ENCODE results near the gene COBL.

COBL gene

DNA sequence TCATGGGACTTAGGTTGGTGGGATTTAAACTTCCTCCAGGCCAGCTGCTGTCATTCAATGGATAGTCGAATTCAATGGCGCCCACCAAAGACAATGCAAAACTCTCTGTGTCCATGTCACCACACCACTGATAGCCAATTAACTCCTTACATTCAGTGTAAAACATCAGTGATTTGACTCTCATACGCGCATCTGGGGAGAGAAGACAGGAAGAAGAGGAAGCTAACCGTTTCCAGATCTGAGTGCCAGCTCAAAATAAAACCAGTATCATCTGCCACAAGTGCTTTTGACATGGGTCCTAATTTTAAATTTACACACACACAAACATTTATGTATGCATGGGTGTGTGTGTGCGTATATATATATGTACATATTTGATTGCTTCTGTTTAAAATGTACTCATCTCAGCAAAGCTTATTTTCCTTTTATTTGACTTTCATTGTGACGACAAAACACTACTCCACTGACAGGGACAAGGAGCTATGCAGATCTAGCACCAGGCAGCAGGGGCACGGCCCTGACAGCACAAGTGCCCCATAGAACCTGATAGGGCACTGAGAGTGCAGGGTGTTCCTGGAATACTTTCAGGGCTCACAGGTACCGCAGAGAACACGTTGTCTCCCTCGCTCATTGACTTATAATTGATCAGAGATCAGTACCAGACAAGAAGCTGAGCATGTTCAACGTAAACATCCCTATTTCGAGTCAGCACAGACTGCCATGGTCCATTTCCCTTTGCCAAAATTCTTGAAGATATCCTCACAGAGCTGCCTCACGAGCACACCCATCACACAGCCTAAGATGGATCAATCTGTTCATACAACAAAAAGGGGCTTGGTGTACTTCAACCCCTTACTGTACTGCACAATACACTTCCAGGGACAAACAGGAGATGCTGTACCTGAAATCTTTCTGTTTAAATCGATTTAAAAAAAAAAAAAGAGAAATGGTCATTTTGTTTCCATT lies 176.1 kb downstream of the COBL start:
- no peak for DNase-seq

GRCh38 chr7:51139796-51140195 lies 176.8 kb downstream of the COBL start:
- DNase-seq = no peak

GRCh38 chr7:51138123-51139085 lies 178.2 kb downstream of the COBL start:
- DNase-seq = peak; percentile 59

DNA sequence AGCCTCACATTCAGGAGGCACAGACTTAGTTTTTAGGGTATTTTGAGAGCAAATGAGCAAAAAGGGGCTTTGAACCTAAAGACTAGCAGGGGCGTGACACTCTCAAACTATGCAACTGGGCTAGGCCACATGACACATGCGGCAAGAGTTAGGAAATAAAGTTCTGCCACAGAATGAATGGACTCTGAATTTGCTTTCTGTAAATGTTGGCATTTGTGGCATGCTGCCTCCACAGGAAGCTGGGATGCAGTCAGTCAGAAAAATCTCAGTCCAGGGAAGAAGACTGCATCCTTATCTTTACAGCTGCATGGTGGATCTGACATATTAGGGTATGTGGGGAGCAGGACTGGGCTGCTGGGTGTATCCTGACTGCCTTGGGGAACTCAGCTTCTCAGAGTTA lies 181.0 kb downstream of the COBL start:
- DNase-seq = no peak

- DNase-seq = no peak
These were observed 182.6 kb downstream of the COBL start for GRCh38 chr7:51134013-51134441.

DNA sequence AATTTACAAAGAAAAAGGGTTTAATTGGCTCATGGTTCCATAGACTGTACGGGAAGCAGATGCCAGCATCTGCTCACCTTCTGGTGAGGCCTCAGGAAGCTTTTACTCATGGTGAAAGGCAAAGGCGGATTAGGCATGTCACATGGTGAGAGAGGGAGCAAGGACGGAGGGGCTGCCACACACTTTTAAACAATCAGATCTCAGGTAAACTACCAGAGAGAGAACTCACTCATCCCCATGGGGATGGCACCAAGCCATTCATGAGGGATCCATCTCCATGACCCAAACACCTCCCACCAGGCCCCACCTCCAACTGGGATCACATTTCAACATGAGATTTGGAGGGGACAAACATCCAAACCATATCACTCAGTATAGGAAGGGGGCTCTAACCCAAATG lies 183.9 kb downstream of the COBL start:
- no peak for DNase-seq

- DNase-seq = no peak
These were observed 186.8 kb downstream of the COBL start for GRCh38 chr7:51129527-51130472.

DNA sequence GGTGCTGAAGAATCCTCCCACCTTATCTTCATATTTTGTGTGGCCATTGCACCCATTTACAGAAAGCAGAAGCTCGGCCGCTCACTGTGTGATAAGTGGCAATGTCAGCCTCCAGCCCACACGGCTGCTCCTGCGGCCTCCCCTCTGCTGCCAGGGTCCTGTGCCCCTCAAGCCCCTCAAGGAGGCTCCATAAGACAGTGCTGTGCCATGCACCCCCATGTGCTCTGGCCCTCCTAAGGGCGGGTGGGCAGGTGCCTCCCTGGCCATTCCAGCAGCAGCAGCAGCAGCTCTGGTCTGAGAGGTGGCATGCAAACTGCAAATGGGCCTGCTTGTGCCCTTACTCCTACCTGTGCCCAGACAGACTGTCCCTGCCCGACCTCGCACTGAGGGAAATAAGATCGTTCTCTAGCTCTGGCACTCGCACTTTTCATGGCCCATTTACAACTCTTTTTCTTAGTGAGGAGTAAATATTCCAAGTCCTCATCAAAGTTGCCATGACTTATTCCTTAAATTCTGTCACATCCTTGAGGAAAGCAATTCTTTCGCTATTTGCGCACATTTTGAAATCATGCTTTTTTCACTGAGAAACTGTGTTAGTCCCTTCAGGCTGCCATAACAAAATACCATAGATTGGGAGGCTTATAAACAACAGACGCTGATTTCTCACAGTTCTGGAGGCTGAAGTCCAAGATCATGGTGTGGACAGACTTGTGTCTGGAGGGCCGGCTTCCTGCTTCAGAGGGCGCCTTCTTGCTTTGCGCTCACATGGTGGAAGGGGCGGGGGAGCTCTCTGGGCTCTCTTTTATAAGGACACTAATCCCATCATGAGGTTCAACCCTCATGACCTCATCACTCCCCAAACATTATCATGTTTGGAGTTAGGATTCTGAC lies 187.8 kb downstream of the COBL start:
- no peak for DNase-seq

DNA sequence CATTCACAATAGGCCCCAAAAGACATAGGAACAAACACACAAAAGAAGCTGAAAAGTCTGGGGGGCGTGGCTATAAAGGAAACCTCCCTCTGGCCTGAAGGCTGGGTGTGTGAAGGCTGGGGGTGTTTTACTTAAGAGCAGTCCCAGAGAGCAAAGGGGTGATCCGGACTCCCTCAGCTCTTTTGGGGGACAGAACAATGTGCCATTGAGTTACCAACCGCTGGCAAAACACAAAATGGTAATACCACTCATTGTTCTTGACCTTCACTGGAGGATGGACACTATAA lies 189.0 kb downstream of the COBL start:
- no peak for DNase-seq

GRCh38 chr7:51126813-51127617 lies 189.6 kb downstream of the COBL start:
- DNase-seq = no peak

- DNase-seq = no peak
These were observed 190.3 kb downstream of the COBL start for GRCh38 chr7:51126324-51126723.

DNA sequence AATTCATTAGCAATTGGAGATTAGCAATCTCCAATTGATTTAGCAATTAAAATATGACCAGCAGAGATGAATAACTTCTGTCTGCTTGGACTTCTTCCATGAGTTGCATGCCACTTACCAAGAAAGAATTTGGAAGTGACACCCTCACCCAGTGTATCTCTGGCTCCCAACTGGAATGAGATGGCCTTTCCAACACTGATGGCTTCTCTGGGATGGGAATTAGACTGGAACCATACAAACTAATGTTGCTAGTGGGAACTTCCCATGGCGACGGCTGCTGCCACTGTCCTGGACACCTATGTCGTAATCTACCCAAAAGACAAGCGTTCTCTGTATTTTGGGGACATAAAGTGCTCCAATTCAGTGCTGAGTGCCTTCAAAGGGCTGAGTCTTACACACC lies 192.3 kb downstream of the COBL start:
- DNase-seq = no peak

GRCh38 chr7:51123322-51124019 lies 193.1 kb downstream of the COBL start:
- DNase-seq = no peak

- DNase-seq = no peak
These were observed 194.6 kb downstream of the COBL start for GRCh38 chr7:51121931-51122425.

DNA sequence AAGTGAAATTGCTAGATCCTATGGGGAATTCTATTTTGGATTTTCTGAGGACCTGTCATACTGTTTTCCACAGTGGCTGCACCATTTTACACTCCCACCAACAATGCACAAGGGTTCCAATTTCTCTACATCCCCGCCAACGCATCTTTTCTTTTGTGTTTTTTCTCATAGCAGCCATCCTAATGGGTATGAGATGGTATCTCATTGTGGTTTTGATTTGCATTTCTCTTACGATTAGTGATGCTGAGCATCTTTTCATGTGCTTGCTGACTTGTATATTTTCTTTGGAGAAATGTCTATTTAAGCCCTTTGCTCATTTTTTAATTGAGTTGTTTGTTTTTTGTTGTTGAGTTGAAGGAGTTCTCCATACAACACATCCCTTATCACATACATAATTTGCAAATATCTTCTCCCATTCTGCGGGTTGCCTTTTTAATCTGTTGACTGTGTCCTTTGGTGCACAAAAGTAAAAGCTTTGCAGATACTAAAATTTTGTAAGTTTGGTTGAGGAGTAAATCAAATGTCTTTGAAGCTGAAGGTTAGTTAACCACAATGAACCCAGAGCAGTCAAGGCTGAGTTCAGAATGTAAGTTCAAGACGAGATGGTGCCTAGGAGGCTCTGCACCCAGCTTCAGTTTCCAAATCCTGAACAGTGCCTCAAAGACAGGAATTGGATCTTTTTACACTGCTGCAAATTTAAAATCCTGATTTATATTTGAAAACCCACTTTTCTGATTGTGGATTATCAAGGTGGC lies 195.4 kb downstream of the COBL start:
- DNase-seq = no peak

GRCh38 chr7:51118628-51119027 lies 198.0 kb downstream of the COBL start:
- DNase-seq = no peak

GRCh38 chr7:51114501-51114900 lies 202.1 kb downstream of the COBL start:
- no peak for DNase-seq

- no peak for DNase-seq
These were observed 202.6 kb downstream of the COBL start for GRCh38 chr7:51113962-51114361.

DNA sequence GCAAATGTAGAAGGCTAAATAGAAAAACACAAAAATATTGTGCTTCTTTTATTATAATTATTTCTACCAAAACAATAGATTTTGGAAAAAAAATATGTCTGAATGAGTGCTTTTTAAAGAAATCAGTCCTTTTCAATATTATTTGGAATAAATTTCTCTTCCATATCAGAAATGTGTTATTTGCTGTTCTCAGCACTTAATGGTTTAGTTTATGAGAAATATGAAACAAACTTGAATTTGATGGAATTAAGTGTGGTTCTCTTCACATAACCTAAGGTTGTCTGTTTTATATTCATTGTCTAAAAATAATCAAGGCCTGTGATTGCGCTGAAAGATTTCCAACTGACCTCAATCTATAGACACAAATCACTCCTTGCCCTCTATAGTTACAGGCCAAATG lies 203.0 kb downstream of the COBL start:
- no peak for DNase-seq
